GM18909 (cell line): ENCODE data around the gene IL1R2.
A peak's percentile ranks its signal among the peaks of the same experiment; 100 is the strongest.
"Not testable (repeated sequence)": the region's sequence is repeated elsewhere in the genome, so short reads cannot be mapped to it uniquely, and the experiment has no call there.

Experiments
- ATAC-seq: cut with Tn5 transposase; IDR thresholded peaks from one replicate; pipeline ENCODE4 v1.9.1; 2021; ENCODE audit warnings: mild to moderate bottlenecking; ENCODE audit not compliant: unreplicated experiment, poor library complexity

The IL1R2 gene

GRCh38 chr2:102057502-102058292, 65.9 kb downstream of the IL1R2 start:
- ATAC-seq = no peak

- ATAC-seq = no peak
These were observed 66.6 kb downstream of the IL1R2 start for GRCh38 chr2:102058293-102058833.

GRCh38 chr2:102059151-102059550, 67.4 kb downstream of the IL1R2 start:
- no peak for ATAC-seq

DNA sequence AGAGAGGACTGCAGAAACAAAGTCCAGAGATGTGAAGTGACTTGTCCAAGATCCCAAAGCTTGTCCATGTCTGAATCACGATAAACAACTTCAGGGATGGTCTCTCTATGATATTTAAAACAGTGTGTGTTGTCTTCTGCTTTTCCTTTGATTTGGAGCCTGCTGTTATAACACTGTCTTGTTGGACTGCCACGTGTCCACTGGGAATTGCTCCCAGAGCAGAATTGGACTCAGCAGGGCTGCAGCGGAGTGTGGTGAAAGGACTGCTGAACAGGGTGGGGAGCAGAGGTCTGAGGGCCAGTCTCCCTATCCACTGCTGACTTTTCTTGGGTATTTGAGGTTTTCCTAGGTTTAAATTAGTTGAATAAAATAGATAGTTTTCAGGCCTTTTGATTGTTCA, 68.3 kb downstream of the IL1R2 start:
- no peak for ATAC-seq

DNA sequence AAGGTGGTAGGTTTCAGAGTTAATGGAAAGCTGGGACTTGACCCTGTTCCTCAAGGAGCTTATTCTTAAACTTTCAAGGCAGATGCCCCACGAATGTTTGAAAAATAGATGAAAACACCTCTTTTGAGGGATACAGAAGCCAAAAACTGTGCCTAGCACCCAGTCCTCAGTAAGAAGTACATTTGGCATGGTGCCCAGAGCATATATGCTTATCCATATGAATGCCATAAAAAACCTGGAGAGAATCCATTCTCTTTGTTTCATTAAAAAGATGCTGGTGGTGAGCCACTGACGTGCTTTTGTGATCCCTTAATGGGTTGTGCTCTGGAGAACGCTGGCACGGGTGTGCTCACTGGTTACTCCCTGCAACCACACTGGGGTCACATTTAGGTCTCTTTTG, 69.0 kb downstream of the IL1R2 start:
- ATAC-seq = no peak

DNA sequence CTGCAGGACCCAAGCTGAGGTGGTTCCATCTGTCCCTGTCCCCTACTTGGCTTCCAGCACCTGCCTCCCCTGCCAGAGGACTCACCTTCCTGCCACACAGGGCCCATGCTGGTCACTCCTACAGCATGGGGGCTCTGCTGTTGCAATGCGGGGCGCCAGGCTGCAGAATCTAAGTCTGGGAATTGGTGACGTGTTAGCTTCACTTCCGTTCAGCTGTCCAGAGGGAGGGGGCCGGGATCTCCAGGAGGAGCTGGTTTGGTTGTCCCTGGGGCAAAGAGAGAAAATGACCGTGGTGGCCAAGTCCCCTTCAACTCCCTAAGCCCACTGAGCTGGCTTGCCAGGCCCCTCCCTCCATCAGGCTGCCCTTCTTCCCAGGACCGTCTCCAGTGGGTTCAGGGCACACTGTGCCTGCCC, 69.5 kb downstream of the IL1R2 start:
- ATAC-seq = no peak

DNA sequence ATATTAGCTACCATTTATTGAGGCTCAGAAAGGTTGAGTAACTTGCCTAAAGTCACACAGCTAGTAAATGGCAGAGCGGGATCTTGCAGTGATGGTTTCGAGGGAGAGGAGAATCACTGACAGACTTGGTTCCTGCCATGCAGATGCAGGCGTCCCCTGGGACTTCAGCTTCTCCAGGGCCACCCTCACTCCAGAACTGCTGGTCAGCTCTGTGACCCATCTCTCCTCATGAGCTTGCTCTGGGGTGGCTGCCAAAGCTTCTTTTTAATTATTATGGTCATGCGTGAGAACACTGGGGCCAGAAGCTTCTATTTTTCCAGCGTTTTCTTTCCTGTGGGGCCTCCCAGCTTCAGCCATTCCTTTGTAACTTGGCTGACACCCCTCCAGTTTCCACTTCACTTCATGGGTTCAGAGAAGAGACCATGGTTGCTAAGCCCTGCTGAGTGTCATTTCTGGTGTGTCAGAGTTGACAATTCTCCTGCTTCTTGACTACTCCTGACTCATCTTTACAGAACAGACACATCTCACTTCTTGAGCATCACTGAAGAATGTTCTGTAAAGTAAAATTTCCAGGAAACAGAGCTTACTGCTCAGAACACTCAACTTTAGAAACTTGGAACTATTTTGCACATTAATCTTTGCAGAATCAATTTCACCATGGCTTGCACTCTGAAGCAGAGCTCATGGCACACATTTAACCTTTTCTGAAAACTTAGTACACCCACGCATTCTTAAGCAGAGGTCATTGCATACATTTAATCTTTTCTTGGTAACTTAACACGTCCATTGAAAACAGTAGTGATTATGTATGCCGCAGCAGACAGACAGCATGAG, 70.4 kb downstream of the IL1R2 start:
- ATAC-seq = no peak

DNA sequence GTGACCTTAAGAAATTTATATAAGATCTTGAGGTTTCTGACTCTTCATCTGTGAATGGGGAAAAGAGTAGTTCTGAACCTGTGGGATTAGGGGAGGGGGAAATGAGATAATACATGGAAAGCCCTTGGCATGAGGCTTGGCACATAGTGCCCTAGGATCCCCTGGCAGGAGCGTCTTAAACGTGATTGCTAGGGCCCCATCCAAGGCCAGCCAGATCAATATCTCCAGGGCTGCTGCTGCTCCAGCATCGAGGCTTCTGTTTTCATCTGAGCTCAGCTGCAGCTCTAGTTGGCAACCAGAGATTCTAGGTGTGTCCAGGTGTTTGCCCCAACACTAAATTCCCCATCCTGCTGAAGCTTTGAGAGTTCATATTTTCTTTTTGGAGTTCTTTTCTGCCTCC, 71.0 kb downstream of the IL1R2 start:
- ATAC-seq = no peak

GRCh38 chr2:102063487-102063911, 71.7 kb downstream of the IL1R2 start:
- ATAC-seq = no peak

GRCh38 chr2:102063941-102064678, 72.3 kb downstream of the IL1R2 start:
- peak; percentile 48 for ATAC-seq

- ATAC-seq = no peak
These were observed 73.2 kb downstream of the IL1R2 start for GRCh38 chr2:102064679-102065674.

DNA sequence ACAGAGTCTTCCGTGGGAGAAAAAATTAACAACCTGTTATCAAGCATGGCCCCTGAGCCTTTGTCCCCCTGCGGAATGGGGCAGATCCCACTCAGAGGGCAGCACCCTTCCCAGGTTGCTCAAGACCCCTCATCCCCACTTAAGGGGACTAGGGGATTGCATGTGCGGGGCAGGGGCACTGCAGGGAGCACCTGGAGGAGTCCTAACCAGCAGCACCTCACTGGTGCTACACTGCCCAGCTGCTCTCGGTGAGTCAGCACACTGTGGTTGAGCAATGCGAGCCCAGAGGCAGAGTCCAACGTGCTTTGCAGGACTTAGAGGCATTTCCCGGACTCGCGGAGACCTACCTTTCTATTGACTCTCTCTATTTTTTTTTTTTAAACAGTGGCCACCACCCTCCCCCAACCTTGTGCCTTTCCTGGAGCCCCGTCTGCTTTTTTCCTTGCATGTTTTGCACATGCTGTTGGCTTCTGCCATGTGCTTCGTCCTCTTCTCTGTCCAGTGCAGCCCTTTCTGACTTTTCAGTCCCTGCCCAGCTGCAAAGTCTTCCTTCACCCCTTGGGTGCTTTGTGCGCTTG, 74.0 kb downstream of the IL1R2 start:
- ATAC-seq = no peak

DNA sequence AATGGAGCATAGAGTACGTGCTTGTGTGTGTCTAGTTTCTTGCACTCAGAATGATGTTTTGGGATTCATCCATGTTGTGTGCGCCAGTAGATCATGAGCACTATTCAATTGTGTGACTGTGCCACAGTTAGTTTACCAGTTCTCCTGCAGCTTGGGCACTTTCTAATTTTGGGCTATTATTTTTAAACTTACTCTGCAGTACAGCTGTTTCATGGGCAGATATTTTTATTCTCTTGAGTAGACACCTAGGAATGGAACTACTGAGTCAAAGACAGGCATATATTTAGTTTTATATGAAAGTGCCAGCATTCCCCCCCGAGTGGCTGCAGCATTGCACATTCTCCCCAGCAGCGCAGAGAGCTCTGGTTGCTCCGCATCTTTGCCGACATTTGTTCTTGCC, 74.8 kb downstream of the IL1R2 start:
- no peak for ATAC-seq

DNA sequence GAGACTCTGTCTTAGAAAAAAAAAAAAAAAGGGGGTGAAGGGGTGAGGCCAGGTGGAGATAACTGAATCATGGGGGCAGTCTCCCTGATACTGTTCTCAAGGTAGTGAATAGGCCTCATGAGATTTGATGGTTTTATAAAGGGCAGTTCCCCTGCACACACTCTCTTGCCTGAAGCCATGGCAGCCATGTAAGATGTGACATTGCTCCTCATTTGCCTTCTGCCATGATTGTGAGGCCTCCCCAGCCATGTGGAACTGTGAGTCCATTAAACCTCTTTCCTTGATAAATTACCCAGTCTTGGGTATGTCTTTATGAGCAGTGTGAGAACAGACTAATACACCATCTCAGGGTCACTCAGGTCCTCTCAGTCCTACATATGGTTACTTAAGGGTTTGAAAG, 76.4 kb downstream of the IL1R2 start:
- not testable (repeated sequence) for ATAC-seq

DNA sequence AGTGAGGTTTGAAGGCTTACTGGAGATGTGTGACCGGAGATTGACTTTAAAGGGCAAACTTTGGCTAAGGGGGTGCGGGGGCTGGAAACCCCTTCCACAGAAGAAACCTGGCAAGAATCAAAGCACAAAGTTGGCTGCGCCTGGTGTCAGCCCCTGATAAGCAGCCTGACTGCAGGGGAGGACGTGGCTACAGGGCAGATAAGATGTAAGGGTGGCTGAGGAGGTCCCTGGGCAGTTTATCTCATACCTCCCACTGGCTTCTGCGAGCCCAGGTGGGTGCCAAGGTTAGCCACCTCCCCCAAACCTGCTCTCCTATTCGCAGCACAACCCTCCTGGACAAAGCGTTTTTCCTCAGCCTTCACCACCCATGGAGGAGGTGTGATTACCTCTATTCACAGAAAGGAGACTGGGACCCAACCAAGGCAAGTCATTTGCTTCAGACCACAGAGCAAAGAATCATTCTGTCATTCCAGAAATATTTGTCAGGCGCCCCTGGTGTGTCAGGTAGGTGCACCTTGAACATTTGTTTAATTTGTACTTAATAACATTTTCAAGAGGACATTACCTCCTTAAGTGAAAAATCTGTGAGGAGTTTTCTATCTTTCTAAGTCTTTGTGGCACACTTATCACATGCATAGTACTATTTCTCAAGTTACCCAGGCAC, 77.7 kb downstream of the IL1R2 start:
- ATAC-seq = no peak

DNA sequence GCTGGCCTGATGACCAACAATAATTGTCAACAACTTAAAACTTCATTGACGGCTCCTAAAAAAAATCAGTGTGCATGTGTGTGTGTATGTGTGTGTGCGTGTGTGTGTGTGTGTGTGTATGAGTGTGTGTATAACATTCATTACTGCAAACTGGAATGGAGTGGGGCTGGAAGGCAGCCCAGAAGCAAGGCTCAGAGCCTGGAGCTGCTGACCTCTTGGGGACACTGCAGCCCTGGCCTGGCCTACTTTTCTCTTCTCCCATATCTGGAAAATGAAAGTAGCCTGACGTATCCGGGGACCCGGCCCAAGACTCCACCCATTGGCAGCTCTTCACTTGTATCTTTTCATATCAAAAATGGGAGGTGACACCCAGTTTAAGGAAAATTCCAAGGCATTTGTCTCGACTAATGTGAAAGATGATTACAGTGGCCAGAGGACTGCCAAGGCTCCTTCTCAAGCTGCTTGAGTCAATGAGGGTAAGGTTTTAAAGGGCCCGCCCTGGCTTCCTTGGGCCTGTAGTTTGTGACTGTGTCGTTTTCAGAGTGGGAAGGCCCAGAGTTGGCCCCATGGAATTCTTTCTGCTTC, 78.4 kb downstream of the IL1R2 start:
- no peak for ATAC-seq

DNA sequence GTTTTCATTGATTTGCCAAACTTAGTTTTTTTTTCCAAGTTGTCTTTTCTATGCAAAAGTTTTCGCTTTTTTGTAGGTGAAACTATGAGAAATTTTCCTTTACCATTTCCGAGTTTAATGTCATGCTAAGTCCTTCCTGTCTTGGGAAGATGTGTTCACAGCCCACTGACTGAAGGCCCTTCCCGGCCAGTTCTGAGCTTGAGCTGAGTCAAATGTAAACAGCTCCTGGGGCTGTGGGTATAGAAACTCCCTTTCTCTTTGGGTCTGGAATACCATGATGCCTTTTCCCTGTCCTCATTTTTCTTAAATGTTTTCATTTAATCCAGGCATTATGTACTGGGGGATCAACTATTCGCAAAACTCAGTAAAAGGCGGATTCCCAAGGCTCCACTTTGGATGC, 81.0 kb downstream of the IL1R2 start:
- ATAC-seq = no peak

DNA sequence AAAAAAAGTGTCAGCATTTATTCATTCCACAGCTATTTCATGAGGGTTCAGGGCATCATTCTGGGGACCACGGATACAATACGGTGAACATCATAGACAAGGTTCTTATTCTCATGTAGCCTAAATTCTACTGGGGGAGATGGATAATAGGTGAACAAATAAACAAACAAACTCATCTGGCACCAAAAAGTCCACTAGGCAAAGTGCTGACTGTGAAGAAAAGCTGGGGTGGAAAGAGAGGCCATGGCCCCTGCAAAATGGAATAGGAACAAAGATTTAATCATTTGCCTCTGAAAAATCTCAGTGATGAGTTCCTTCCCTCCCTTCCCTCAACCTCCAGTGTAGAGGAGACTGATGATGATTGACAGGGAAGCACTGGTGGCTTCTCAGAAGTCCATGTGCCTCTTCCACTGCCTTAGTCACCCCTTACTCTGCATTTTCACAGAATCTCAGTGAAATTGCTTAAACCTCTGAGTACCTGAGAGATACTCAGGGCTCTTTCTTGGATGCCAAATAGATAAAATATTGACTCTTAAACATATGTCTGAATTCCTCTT, 81.5 kb downstream of the IL1R2 start:
- no peak for ATAC-seq
